ENCODE data around the gene ST3GAL6. TPM values are rescaled to one million over a fixed set of nuclear protein-coding genes. Genes with fewer than 3 reads are reported as not detected.

Gene ST3GAL6
- total RNA-seq, 1 donor from 2014 or later, result 52.5 TPM

GRCh38 chr3:98734306-98734705, 28.8 kb upstream of the ST3GAL6 start:
- Histone ChIP-seq H3K9me3 (replicated peaks) (no peaks in the 10 kb centered on the region), H3K27ac (replicated peaks) (peak overlapping the region; percentile 92), H3K4me1 (peaks cover 70% of the 10 kb centered on the region), H3K4me3 (peak overlapping the region; percentile 85), H3K27me3 (ENCODE audit: low read depth) (no peaks in the 10 kb centered on the region), H3K36me3 (no peaks in the 10 kb centered on the region)
- intact Hi-C loops (cut with micrococcal nuclease), result no loop called here
- no peak for TF ChIP-seq CTCF (IDR thresholded peaks at IDR 0.05; ENCODE audit: borderline replicate concordance)
- DNase-seq, result no peak

DNA sequence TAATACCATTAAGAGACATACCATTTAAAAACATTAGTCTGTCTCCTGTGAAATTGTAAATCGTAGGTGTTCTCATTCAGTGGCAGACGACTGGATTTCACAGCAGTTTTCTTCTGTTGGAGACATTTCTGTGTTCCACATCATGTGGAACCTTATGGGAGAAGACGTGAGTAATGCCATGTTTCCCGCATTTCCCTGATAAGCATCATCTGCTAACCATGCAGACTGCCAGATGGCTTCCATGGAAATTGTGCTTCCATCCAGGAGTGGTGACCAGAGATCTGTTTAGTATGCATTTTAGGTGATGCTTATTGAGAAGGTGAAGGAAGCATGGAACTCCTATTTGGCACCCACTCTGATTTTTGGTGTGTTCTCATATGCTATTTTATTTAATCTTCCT, 28.4 kb upstream of the ST3GAL6 start:
- no peaks in the 10 kb centered on the region for H3K36me3 ChIP-seq
- intact Hi-C loops (cut with micrococcal nuclease), result no loop called here
- DNase-seq, result no peak
- H3K27me3 ChIP-seq (ENCODE audit: low read depth), result no peaks in the 10 kb centered on the region
- peaks cover 74% of the 10 kb centered on the region for H3K4me1 ChIP-seq
- TF ChIP-seq CTCF (IDR thresholded peaks at IDR 0.05; ENCODE audit: borderline replicate concordance), result no peak
- H3K9me3 ChIP-seq (replicated peaks), result no peaks in the 10 kb centered on the region
- peak overlapping the region; percentile 92 for H3K27ac ChIP-seq (replicated peaks)
- H3K4me3 ChIP-seq, result peak overlapping the region; percentile 85

- TF ChIP-seq CTCF (IDR thresholded peaks at IDR 0.05; ENCODE audit: borderline replicate concordance), result no peak
- Histone ChIP-seq H3K27ac (replicated peaks) (peak overlapping the region; percentile 92), H3K36me3 (no peaks in the 10 kb centered on the region), H3K27me3 (ENCODE audit: low read depth) (no peaks in the 10 kb centered on the region), H3K4me1 (peaks cover 80% of the 10 kb centered on the region), H3K9me3 (replicated peaks) (no peaks in the 10 kb centered on the region), H3K4me3 (peak overlapping the region; percentile 85)
- intact Hi-C loops (cut with micrococcal nuclease), result no loop called here
- no peak for DNase-seq
Observed at GRCh38 chr3:98735296-98735695, 27.8 kb upstream of the ST3GAL6 start.

DNA sequence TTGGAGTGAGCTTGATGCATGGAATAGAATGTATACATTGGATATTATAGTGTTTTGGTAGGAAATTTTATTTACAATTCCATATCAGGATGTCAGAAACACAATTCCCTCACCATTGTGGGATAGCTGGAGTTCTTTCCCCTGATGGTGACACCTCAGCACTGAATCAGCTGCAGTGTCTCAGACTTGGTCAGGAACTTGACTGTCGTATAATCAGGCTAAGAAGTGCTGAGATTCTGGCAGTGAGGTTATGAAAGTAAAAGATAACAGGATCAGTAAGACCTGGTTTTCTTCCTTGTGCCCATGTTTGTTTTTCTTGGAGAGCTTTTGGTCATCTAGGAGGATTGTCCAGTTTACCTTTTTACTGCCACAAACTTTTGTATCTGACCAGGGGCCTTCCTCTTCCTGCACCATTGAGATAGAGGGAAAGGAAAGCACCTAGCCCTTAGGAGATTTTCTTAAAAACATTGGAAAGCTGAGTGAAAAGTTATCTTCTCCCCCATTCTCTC, 27.3 kb upstream of the ST3GAL6 start:
- intact Hi-C loops (cut with micrococcal nuclease), result no loop called here
- Histone ChIP-seq H3K27me3 (ENCODE audit: low read depth) (no peaks in the 10 kb centered on the region), H3K4me3 (no peak overlapping the region), H3K9me3 (replicated peaks) (no peaks in the 10 kb centered on the region), H3K27ac (replicated peaks) (no peak overlapping the region), H3K4me1 (peaks cover 85% of the 10 kb centered on the region), H3K36me3 (no peaks in the 10 kb centered on the region)
- DNase-seq, result no peak
- no peak for TF ChIP-seq CTCF (IDR thresholded peaks at IDR 0.05; ENCODE audit: borderline replicate concordance)

GRCh38 chr3:98737301-98737700, 25.8 kb upstream of the ST3GAL6 start:
- peaks cover 90% of the 10 kb centered on the region for H3K4me1 ChIP-seq

More at GRCh38 chr3:98737301-98737700, 25.8 kb upstream of the ST3GAL6 start:
- Histone ChIP-seq H3K4me3 (no peak overlapping the region), H3K36me3 (no peaks in the 10 kb centered on the region), H3K27ac (replicated peaks) (peak overlapping the region; percentile 41), H3K27me3 (ENCODE audit: low read depth) (no peaks in the 10 kb centered on the region), H3K9me3 (replicated peaks) (no peaks in the 10 kb centered on the region)
- DNase-seq, result no peak
- intact Hi-C loops (cut with micrococcal nuclease), result no loop called here
- no peak for TF ChIP-seq CTCF (IDR thresholded peaks at IDR 0.05; ENCODE audit: borderline replicate concordance)

Measured in left ventricle myocardium inferior (tissue), 1 donor.